LoVo (cell line): ENCODE measurements around the gene PPP3R1.
A peak's percentile ranks its signal among the peaks of the same experiment; 100 is the strongest.

Source experiments
- DNase-seq: peaks from one replicate; pipeline ENCODE4 v3.0.0-alpha.2; 2016; ENCODE audit warnings: low spot score

PPP3R1 gene

DNA sequence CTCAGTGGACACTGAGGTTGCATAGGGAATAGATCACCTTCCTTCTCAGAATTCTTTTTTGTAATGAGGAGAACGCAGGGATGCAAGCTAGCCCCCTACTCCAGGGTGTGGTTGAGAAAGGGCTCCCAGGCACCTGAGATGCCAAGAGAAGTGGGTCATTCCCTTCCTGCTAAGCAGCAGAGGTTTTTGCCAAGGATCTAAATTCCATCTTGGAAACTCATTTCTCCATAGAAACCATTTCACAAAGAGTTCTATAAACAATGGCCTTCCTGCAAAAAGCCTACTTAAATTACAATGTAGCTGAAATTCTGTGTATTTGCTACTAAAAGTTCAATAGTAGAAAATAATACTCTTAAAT is 3.7 kb upstream of the PPP3R1 start:
- no peak for DNase-seq

- peak; percentile 5 for DNase-seq
These were observed 1.1 kb upstream of the PPP3R1 start for GRCh38 chr2:68253219-68254068.

- no peak for DNase-seq
These were observed 405 bp downstream of the PPP3R1 start for GRCh38 chr2:68251855-68252399.

GRCh38 chr2:68251187-68251854 is 1.0 kb downstream of the PPP3R1 start:
- DNase-seq = peak; percentile 86

DNA sequence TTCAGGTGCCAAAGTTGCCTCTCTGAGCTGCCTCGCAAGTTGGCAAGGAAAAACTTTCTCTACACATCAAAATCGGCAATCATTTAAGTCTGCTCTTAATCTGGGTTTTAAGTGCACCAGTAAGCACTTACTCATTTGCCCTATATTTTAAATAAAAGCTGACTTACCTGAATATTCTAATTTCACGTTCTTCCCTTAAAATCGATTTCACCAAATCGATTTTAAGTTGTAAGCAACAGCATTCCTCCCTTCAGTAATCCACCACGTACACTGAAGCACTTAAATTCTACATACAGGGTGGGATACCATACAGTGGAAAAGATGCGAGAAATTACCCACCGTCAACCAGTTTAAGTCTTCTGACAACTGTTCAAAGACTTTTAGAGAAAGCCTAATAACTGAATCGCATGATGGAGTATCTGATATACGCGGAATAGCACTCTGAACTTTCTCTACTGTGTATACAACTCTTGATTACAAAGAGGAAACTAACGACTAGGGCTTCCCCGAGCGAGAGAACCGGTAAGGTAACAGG is 1.6 kb downstream of the PPP3R1 start:
- DNase-seq = no peak

GRCh38 chr2:68250196-68250595 is 2.1 kb downstream of the PPP3R1 start:
- DNase-seq = no peak

DNA sequence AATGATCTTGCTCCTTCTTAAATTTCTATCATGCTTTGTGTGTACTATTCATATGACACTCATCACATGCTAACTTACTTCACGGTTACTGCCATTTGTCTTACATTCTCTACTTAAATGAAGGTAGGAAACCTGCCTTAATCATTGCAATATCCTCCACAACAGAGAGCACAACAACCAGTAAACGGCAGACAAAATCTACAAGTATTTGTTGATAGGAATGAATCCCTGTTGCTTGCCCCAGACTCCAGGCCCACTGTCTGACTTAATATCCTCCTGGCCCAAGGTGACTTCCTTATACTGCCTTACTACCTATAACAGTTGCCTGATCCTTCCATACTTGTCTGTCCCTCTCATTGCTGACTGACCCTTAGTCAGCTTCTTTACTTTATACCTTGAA is 3.5 kb downstream of the PPP3R1 start:
- DNase-seq = no peak

DNA sequence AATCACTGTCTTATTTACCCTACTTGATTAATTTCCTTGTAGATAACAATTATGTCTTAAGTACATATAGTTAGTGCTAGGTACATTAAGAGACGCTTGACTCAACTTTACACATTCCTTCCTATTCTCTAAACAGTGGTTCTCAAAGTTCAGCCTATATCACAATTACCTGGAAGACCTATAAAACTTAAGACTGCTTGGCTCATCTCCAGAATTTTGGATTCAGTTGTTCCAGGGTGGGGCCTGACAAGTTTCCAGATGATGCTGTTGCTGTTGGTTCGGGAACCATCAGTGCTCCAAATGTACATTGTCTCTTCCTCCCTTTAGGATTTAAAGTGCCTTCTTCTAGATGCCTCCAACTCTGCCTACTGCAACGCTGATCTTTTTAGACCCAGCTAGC is 4.0 kb downstream of the PPP3R1 start:
- no peak for DNase-seq

DNA sequence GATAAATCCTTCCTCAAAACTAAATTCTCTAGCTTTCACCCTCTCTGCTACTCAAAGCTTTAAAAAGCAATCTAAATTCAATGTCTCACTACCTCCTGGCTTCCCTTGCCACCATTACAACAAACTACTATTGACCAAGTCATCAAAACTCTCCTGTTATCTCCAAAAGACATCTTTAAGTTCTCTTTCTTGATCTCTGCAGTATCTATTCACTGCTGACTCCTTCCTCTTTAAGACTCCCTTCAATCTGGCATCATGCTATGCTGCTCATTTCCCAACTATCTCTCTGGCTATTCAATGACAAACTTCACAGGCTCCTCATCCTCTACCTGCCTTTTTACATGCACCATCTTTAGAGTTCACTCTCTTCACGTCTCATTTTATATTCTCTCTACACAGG is 5.9 kb downstream of the PPP3R1 start:
- no peak for DNase-seq

DNA sequence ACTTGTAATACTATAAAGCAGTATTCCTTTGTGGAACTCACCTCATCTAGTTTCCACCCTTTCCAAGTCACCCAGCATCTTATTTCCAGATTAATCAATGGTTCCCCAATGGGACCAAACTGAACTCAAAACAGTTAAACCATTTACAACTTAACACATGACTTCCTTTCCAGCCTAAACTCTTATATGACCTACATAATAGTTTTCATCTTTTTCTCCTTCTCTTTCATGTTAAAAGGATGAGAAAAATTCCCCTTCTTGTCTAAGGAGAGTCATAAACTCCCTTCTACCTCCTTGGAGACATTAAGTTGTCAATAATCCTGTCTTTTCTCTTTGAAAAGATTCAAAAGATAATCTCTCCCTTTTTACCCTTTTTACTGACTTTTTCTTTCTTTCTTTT is 6.7 kb downstream of the PPP3R1 start:
- DNase-seq = no peak

DNA sequence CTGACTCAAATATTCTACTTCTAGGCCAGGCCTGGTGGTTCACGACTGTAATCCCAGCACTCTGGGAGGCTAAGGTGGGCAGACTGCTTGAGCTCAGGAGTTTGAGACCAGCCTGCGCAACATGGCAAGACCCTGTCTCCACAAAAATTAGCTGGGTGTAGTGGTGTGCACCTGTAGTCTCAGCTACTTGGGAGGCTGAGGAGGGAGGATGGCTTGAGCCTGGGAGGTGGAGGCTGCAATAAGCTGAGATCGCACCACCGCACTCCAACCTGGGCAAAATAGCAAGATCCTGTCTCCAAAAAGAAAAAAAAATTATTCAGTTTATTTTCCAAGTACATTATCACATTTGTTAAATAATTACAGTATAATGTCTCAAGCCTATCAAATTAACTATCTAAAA is 7.3 kb downstream of the PPP3R1 start:
- no peak for DNase-seq

GRCh38 chr2:68244456-68244855 is 7.9 kb downstream of the PPP3R1 start:
- no peak for DNase-seq

GRCh38 chr2:68241732-68242131 is 10.6 kb downstream of the PPP3R1 start:
- no peak for DNase-seq

GRCh38 chr2:68240446-68240845 is 11.9 kb downstream of the PPP3R1 start:
- no peak for DNase-seq

DNA sequence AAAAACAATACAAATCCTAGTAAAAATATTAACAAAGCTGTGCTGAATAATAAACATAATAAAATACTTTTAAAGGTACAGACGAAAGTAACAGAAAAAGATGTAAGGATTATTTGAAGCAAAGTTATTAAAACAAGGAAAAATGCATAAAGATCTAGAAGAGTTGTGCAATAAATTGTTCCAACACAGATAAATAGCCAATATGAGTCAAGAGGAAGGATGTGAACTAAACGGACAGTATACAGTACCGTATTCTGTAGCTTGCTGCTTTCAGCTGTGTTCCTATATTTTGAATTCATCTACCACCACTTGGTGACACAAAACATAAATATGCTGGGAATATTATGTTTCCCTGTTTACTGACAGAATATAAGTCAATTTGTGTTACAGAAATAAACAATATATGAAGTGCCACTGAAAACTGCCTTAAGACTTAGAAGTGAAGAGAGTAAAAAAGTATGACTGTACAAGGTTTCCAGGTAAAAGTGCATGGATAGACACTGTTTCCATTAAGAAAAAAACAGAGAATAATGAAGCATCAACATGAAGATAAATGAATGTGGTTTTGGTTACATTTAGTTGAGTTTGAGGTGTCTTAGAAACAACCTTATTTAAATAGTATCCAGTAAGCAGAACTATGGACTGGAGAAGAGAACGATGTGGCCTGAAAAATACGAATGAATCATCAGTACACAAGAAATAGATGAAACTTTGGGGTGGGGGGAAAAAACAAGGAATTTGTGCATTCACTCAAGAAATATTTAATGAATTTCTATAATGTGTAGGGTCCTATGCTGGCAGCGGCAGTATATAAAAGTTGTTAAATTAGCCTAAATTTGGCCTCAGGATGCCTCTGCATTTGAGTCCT is 13.1 kb downstream of the PPP3R1 start:
- no peak for DNase-seq

GRCh38 chr2:68237976-68238580 is 14.3 kb downstream of the PPP3R1 start:
- no peak for DNase-seq

DNA sequence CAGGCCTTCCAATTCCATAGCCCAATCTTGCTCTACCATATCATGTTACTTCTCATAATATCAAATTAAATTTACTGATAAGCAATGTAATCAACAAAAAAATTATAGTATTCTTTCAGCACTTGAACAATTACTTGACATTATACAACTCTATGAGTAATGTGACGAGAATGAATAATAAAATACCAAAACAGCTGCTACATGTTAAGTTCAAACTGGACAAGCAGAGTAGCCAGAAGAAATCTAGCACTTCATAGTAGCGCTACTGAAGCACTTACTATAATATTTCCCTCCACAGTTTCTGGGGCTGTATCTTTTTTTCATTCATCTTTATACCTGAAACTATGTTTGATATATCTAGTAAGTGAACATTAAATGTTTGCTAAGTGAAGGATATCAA is 14.9 kb downstream of the PPP3R1 start:
- DNase-seq = no peak

DNA sequence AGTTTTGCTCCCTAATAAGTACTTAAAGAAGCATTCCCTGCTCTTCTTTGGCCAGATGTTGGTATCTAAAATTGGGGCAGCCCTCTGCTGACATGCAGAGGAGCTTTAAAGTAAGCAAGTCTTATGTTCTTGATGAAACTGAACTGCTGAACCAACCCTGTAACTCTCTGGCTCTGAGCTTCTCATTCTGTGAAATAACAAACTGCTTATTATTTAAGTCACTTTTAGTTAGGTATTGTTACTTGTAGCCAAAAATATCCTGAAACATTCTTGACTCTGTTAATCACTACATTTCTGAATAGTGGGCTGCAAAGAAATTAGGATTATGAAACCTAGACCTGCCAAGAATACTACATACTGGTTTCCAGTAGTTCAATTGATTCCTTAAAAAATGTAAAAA is 15.5 kb downstream of the PPP3R1 start:
- DNase-seq = no peak

GRCh38 chr2:68236103-68236734 is 16.1 kb downstream of the PPP3R1 start:
- DNase-seq = no peak

- DNase-seq = no peak
These were observed 17.2 kb downstream of the PPP3R1 start for GRCh38 chr2:68235090-68235489.

DNA sequence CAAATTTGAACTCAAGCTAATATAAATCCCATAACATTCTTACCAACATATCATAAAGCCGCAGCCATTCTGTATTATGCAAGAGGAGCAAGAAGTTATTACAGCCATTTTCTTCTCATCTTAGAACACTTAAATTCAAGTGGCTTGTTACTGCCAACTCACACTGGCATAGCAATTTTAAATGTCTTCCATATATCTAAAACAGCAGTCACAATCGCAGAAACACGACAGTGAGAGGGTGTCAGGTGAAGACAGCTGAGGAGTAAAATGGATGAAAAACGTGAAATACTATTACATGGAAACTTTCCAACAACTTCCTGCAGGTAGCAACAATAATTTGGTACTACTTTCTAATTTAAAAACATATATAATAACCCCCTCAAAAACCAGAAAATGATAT is 17.9 kb downstream of the PPP3R1 start:
- DNase-seq = no peak

GRCh38 chr2:68231061-68231372 is 21.3 kb downstream of the PPP3R1 start:
- DNase-seq = no peak
